Measurements from ENCODE around the gene ASB3. TPM values are rescaled to one million over a fixed set of nuclear protein-coding genes. Genes with fewer than 3 reads are reported as not detected.

The ASB3 gene
- total RNA-seq, 1 experiment from 2014 or later: 11.9 TPM

DNA sequence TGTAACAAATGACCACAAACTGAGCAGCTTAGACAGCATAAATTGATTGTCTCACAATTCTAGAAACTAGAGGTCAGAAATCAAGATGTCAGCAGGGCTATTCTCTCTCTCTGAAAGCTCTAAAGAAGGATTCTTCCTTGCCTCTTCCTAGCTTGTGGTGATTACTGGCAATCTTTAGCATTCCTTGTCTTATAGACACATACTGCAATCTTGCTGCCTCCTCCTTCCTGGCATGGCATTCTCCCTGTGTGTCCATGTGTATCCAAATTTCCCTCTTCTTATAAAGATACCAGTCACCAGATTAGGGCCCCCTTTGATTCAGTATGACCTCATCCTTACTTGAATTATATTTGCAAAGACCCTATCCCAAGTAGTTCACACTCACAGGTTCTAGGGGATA is 2.3 kb downstream of the ASB3 start:
- no peaks in the 10 kb centered on the region for H3K9me3 ChIP-seq (ENCODE audit: low read length)
- no peak overlapping the region for H3K9ac ChIP-seq (ENCODE audit: low read length)
- no peak overlapping the region for H3K27ac ChIP-seq (ENCODE audit: low read length)
- DNase-seq (no peak), ATAC-seq (no peak)
- no peaks in the 10 kb centered on the region for H3K27me3 ChIP-seq (ENCODE audit: low read length)
- ChIA-PET POLR2A (ENCODE audit: unreplicated experiment) (no interaction called here), CTCF (no interaction called here)
- H3K4me2 ChIP-seq (ENCODE audit: low read length): peak overlapping the region; percentile 20; the same call in 1 of the 2 replicates
- H3K4me1 ChIP-seq (ENCODE audit: insufficient read depth, low read length): peaks cover 15% of the 10 kb centered on the region
- no TSS peak for BruUV-seq (replicated peaks)
- no peak overlapping the region for H3K4me3 ChIP-seq (ENCODE audit: low read length)
- H3K79me2 ChIP-seq (ENCODE audit: low read length): peaks cover 91% of the 10 kb centered on the region
- intact Hi-C loops (cut with micrococcal nuclease): no loop called here
- TF ChIP-seq EZH2phosphoT487 (IDR thresholded peaks at IDR 0.05; ENCODE audit: borderline replicate concordance, low read length) (no peak), EZH2 (IDR thresholded peaks at IDR 0.05; ENCODE audit: low read length, unreplicated experiment) (no peak)
- TF ChIP-seq, protein P1, sequence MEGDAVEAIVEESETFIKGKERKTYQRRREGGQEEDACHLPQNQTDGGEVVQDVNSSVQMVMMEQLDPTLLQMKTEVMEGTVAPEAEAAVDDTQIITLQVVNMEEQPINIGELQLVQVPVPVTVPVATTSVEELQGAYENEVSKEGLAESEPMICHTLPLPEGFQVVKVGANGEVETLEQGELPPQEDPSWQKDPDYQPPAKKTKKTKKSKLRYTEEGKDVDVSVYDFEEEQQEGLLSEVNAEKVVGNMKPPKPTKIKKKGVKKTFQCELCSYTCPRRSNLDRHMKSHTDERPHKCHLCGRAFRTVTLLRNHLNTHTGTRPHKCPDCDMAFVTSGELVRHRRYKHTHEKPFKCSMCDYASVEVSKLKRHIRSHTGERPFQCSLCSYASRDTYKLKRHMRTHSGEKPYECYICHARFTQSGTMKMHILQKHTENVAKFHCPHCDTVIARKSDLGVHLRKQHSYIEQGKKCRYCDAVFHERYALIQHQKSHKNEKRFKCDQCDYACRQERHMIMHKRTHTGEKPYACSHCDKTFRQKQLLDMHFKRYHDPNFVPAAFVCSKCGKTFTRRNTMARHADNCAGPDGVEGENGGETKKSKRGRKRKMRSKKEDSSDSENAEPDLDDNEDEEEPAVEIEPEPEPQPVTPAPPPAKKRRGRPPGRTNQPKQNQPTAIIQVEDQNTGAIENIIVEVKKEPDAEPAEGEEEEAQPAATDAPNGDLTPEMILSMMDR (conservative IDR thresholded peaks at IDR 0.05; ENCODE audit: low read depth, low read length): no peak
- H2AFZ ChIP-seq (ENCODE audit: low read length): no peak overlapping the region
- H3K9me2 ChIP-seq (replicated peaks; ENCODE audit: low read length): no peaks in the 10 kb centered on the region
- H3F3A ChIP-seq (ENCODE audit: low read length, unreplicated experiment): no peaks in the 10 kb centered on the region
- H3K36me3 ChIP-seq (ENCODE audit: low read depth, low read length): no peaks in the 10 kb centered on the region; the same call in 1 of the 2 replicates
- no peaks in the 10 kb centered on the region for H4K20me1 ChIP-seq (ENCODE audit: low read length)

GRCh38 chr2:53782676-53783075 is 4.1 kb downstream of the ASB3 start:
- no peaks in the 10 kb centered on the region for H4K20me1 ChIP-seq (ENCODE audit: low read length)
- CTCF ChIA-PET: no interaction called here
- H3K9me2 ChIP-seq (replicated peaks; ENCODE audit: low read length): no peaks in the 10 kb centered on the region
- no peaks in the 10 kb centered on the region for H3F3A ChIP-seq (ENCODE audit: low read length, unreplicated experiment)
- H3K4me2 ChIP-seq (ENCODE audit: low read length): no peak overlapping the region
- no TSS peak for BruUV-seq (replicated peaks)
- ATAC-seq (no peak), DNase-seq (no peak)
- no peak overlapping the region for H3K9ac ChIP-seq (ENCODE audit: low read length)
- peaks cover 9% of the 10 kb centered on the region; the same call in 1 of the 2 replicates for H3K4me1 ChIP-seq (ENCODE audit: insufficient read depth, low read length)
- POLR2A ChIA-PET (ENCODE audit: unreplicated experiment): no interaction called here
- H3K27me3 ChIP-seq (ENCODE audit: low read length): no peaks in the 10 kb centered on the region
- H3K9me3 ChIP-seq (ENCODE audit: low read length): no peaks in the 10 kb centered on the region
- H3K27ac ChIP-seq (ENCODE audit: low read length): no peak overlapping the region
- peaks cover 4% of the 10 kb centered on the region for H3K36me3 ChIP-seq (ENCODE audit: low read depth, low read length)
- no peak overlapping the region for H2AFZ ChIP-seq (ENCODE audit: low read length)
- no peak overlapping the region for H3K4me3 ChIP-seq (ENCODE audit: low read length)
- intact Hi-C loops (cut with micrococcal nuclease): no loop called here
- peaks cover 87% of the 10 kb centered on the region for H3K79me2 ChIP-seq (ENCODE audit: low read length)
- TF ChIP-seq EZH2 (IDR thresholded peaks at IDR 0.05; ENCODE audit: low read length, unreplicated experiment) (no peak), EZH2phosphoT487 (IDR thresholded peaks at IDR 0.05; ENCODE audit: borderline replicate concordance, low read length) (no peak)
- TF ChIP-seq, protein P1 (conservative IDR thresholded peaks at IDR 0.05; ENCODE audit: low read depth, low read length): no peak

DNA sequence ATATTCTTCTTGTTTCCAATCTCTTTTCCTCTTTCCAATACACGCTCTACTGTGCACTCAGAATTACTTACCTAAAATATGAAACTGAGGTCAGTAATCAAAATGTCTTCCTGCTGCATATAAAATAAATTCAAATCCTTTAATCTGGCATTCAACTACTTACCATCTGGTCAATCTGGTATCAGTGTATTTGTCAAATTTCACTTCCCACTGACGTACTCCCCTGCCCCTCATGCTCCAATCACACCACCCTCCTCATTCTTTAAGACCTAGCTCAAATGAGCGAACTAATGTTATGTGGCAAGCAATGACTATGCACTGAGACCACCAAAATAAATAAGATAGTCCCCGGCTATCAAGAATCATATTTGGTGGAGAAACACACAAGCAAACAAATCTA is 6.7 kb downstream of the ASB3 start:
- H3K36me3 ChIP-seq (ENCODE audit: low read depth, low read length): peaks cover 4% of the 10 kb centered on the region
- no peaks in the 10 kb centered on the region for H3K27me3 ChIP-seq (ENCODE audit: low read length)
- no peak overlapping the region for H3K9ac ChIP-seq (ENCODE audit: low read length)
- peaks cover 4% of the 10 kb centered on the region; the same call in 1 of the 2 replicates for H3K4me1 ChIP-seq (ENCODE audit: insufficient read depth, low read length)
- intact Hi-C loops (cut with micrococcal nuclease): no loop called here
- H3K4me3 ChIP-seq (ENCODE audit: low read length): no peak overlapping the region
- no peak for ATAC-seq
- H3K79me2 ChIP-seq (ENCODE audit: low read length): peaks cover 77% of the 10 kb centered on the region
- POLR2A ChIA-PET (ENCODE audit: unreplicated experiment): no interaction called here
- H3K27ac ChIP-seq (ENCODE audit: low read length): no peak overlapping the region
- TF ChIP-seq EZH2 (IDR thresholded peaks at IDR 0.05; ENCODE audit: low read length, unreplicated experiment): no peak
- TF ChIP-seq, protein P1 (conservative IDR thresholded peaks at IDR 0.05; ENCODE audit: low read depth, low read length): no peak
- TF ChIP-seq EZH2phosphoT487 (IDR thresholded peaks at IDR 0.05; ENCODE audit: borderline replicate concordance, low read length): no peak
- H3K9me2 ChIP-seq (replicated peaks; ENCODE audit: low read length): no peaks in the 10 kb centered on the region
- no peak overlapping the region for H2AFZ ChIP-seq (ENCODE audit: low read length)
- CTCF ChIA-PET: no interaction called here
- H3K9me3 ChIP-seq (ENCODE audit: low read length): no peaks in the 10 kb centered on the region
- H4K20me1 ChIP-seq (ENCODE audit: low read length): no peaks in the 10 kb centered on the region
- H3F3A ChIP-seq (ENCODE audit: low read length, unreplicated experiment): no peaks in the 10 kb centered on the region
- no peak overlapping the region for H3K4me2 ChIP-seq (ENCODE audit: low read length)
- no peak for DNase-seq
- no TSS peak for BruUV-seq (replicated peaks)

Data from PC-3 (cell line).